GM18507 (cell line): ENCODE results near the gene ZBTB12.
"Not testable (repeated sequence)": the region's sequence is repeated elsewhere in the genome, so short reads cannot be mapped to it uniquely, and the experiment has no call there.

ENCODE experiments used
- DNase-seq: peaks from one replicate; pipeline ENCODE4 v3.0.0; 2011; ENCODE audit warnings: low read depth; ENCODE audit not compliant: insufficient read length; ENCODE audit errors: extremely low spot score
- FAIRE-seq: peaks from 2 replicates; lab custom pipeline; 2011; peaks lifted over from hg19 to GRCh38; lab: Jason Lieb, UNC

The ZBTB12 gene

DNA sequence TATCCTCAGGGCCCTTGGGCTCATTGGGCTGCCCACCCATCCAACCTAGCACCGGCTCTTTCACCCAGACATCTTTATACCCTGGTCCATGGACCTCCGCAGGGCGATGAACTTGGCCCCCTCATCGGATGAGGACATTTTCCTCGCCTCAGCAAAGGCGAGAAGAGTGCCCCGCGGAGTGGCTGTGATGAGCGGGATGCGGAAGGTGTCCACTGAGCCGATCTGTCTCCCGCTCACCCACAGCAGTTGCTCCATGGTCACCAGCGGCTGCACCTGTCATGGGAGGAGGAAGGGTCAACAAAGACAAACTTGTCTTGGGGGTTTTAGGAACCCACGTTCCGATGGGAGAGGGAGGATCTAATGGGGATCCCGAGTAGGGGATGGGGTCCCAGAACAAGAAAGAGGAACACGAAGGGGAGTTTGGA, 40.0 kb downstream of the ZBTB12 start:
- FAIRE-seq: no peak
- DNase-seq: no peak

DNA sequence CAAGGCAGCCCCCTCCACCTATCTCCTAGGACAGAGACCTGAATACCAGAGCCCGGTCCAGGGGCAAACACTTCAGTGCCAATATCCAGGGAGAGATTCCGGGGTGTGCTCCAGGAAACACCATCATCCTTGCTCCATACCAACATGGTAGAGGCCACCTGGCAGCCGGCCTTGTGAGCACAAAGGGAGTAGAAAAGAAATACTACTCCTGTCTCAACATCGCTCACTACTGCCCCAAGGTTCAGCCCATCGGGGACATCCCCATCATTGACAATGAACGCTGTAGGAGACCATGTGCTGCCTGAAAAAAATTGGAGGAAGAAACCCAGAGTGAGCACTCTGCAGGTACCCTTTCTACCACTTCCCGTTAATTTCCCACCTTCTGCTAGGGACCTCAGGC, 40.7 kb downstream of the ZBTB12 start:
- no peak for FAIRE-seq

DNA sequence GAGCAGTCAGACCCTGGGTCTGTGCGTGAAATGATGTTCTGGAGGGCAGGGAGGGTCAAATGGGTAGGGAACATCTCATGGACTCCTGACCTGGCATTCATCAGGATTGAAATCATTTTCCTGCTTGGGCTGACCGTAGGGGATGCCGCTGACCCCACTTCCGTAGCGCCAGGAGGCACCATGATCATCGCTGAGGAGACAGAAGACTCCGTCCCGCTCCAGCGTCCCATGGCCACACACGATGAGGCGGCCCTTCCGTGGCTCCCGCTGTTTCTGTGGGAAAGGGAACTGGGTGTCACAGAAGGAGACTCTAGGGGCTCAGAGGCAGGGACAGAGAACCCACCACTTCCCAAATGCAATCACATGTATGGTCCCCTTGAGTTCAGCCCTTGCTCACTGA, 41.5 kb downstream of the ZBTB12 start:
- no peak for FAIRE-seq

More for the DNA sequence above, 40.7 kb downstream of the ZBTB12 start:
- DNase-seq: no peak

DNA sequence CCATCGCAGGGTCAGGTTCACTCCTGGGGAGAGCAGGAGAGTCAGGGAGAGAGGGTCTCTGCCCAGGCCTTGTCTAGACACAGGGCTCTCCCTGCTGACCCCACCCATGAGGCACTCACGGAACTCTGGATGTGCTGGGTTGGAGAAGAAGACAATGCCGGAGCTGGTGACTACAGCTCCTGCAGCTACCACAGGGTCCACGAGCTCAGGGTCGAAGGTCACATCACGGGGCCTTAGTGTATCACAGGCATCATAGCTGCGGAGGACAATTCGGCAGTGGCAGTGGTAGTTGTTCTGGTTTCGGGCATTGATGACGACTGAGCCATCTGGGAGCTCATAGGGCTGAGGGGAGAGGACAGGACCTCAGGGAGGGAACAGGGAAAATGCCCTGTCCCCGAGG, 42.0 kb downstream of the ZBTB12 start:
- DNase-seq (no peak), FAIRE-seq (no peak)

More for the DNA sequence above, 41.5 kb downstream of the ZBTB12 start:
- no peak for DNase-seq

DNA sequence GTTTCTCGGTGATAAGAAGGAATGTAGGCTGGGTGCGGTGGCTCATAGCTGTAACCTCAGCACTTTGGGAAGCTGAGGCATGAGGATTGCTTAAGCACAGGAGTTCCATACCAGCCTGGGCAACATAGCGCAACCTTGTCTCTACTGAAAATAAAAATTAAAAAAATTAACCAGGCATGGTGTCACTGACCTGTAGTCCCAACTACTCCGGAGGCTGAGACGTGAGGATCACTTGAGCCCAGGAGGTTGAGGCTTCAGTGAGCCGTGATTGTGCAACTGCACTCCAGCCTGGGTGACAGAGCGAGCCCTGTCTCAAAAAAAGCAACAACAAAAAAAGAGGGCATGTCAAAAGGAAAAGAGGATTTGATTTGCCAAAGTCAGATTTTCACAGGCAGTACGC, 43.2 kb downstream of the ZBTB12 start:
- no peak for DNase-seq
- FAIRE-seq: no peak

DNA sequence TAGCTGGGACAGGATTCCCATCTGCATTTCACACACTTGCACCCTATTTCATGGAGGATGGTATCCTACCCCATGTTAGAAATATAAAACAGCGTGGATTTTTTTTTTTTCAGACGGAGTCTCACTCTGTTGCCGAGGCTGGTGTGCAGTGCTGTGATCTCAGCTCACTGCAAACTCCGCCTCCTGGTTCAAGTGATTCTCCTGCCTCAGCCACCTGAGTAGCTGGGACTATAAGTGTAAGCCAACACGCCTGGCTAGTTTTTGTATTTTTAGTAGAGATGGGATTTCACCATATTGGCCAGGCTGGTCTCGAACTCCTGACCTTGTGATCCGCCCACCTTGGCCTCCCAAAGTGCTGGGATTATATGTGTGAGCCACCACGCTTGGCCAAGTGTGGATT, 44.1 kb downstream of the ZBTB12 start:
- not testable (repeated sequence) for FAIRE-seq, DNase-seq

DNA sequence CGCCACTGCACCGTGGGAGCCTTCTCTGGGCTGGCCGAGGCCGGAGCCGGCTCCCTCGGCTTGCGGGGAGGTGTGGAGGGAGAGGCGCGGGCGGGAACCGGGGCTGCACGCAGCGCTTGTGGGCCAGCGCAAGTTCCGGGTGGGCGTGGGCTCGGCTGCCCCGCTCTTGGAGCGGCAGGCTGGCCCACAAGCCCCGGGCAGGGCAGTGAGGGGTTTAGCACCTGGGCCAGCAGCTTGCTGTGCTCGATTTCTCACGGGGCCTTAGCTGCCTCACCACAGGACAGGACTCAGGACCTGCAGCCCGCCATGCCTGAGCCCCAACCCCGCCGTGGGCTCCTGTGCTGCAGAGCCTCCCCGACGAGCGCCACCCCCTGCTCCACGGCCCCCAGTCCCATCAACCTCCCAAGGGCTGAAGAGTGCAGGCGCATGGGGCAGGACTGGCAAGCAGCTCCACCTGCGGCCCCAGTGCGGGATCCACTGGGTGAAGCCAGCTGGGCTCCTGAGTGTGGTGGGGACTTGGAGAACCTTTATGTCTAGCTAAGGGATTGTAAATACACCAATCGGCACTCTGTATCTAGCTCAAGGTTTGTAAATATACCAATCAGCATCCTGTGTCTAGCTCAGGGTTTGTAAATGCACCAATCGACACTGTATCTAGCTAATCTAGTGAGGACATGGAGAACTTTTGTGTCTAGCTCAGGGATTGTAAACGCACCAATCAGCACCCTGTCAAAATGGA, 49.7 kb downstream of the ZBTB12 start:
- not testable (repeated sequence) for FAIRE-seq

DNA sequence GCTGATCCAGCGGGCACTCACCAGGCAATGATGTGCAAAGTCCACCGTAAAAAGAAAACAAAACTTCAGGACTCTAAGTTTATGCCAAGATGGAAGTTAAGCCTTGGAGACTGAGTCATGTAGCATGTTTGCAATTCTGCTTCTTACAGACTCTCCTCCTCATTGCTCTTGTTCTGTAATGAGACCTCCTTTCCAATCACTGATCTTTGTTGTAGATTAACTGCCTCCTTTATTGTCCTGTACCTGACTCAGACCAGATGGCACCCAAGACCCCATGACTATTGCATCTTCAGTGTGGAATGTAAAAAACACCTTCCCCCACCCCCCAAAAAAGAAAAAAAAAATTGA, 50.4 kb downstream of the ZBTB12 start:
- DNase-seq: no peak
- no peak for FAIRE-seq

More for the DNA sequence above, 49.7 kb downstream of the ZBTB12 start:
- DNase-seq: not testable (repeated sequence)

DNA sequence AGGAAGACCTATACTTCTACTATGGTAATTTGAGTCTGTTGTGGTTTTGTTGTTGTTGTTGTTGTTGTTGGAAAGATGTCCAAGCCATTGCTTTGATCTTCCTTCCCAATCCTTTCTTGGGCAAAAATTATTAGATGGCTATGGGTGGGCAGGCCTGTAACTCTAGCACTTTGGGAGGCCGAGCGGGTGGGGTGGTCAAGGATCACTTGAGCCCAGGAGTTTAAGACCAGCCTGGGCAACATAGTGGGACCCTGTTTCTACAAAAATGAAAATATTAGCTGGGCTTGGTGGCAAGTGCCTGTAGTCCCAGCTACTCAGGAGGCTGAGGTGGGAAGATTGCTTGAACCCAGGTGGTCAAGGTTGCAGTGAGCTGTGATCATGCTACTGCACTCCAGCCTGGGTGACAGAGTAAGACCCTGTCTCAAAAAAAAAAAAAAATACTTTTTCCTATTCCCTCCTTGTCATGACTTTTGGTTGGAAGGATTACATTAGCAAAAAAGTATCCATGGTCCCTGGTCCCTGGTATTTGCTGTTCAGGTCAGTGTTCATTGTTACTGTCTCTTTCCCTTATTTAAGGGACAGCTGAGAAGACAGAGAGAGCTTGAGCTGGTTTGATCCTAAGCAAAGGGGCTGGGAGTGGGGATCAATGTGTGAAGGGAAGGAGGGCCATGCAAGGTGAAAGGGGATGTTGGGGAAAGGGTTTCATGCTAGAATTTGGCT, 51.0 kb downstream of the ZBTB12 start:
- DNase-seq: no peak
- FAIRE-seq: no peak
